G401 (cell line): ENCODE measurements around the gene LHX5. TPM values are rescaled to one million over a fixed set of nuclear protein-coding genes. Genes with fewer than 3 reads are reported as not detected.

Experiments used
- DNase-seq: peaks from one replicate; pipeline ENCODE4 v3.0.0-alpha.2; 2015; ENCODE audit warnings: low spot score
- in situ Hi-C: cut with HindIII; loops from 2 replicates; pipeline ENCODE4 v1.10.0; 2016; ENCODE audit warnings: low sequenced_read_pairs, mixed read lengths
- total RNA-seq: library from RNA; depleted of rRNA; stranded (reverse); fragments of >200 nt; shearing (Covaris generic); gene quantifications from 2 replicates; pipeline ENCODE4 v1.2.3, GENCODE V29; 2014; rRNA removed

The LHX5 gene
- total RNA-seq, 1 experiment from 2014 or later = not detected

DNA sequence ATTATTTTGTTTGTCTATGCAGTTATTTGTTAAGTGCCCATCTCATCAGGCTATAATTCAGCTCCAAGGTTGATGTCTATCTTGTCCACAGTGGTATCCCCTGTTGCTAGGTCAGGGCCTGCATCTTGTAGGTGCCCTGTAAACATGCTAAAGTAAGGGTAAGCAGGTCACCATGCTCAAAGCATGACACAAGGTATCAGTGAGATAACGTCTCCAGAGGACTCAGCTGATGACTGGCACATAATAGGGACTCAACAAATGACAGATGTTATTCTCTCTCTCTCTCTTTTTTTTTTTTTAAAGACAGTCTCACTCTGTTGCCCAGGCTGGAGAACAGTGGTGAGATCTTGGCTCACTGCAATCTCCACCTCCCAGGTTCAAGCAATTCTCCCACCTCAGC lies 47.2 kb downstream of the LHX5 start:
- in situ Hi-C loops = no loop called here

DNA sequence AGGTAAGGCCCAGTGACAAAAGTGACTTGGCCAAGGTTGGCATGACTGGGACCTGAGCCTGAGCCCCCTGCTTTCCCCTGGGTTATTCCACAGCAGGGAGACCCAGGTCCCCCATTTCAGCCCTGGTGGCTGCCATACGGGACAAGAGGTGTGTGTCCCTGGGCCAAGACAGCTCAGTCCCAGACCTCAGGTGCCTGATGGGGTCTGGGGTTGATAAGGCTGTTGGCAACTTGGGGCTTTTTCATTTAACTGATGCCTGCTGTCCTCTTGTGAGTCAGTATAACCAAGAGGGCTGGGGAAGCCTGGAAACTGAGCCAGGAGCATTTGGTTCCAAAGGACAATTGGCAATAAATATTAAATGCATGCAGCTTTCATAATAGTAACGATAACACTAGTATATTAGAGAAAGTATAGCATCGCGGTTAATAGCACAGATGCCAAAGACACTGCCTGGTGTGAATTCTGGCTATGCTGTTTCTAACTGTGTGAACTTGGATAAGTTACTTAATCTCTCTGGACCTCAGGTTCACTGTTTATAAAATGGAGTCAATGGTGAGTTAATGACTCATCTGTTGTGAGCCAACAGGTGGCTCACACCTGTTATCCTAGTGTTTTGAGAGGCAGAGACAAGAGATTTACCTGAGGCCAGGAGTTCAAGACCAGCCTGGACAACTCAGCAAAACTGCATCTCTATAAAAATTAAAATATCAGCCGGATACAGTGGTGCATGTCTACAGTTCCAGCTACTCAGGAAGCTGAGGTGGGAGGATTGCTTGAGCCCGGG lies 48.6 kb downstream of the LHX5 start:
- in situ Hi-C loops = no loop called here

More for the DNA sequence above, 47.2 kb downstream of the LHX5 start:
- DNase-seq = no peak

DNA sequence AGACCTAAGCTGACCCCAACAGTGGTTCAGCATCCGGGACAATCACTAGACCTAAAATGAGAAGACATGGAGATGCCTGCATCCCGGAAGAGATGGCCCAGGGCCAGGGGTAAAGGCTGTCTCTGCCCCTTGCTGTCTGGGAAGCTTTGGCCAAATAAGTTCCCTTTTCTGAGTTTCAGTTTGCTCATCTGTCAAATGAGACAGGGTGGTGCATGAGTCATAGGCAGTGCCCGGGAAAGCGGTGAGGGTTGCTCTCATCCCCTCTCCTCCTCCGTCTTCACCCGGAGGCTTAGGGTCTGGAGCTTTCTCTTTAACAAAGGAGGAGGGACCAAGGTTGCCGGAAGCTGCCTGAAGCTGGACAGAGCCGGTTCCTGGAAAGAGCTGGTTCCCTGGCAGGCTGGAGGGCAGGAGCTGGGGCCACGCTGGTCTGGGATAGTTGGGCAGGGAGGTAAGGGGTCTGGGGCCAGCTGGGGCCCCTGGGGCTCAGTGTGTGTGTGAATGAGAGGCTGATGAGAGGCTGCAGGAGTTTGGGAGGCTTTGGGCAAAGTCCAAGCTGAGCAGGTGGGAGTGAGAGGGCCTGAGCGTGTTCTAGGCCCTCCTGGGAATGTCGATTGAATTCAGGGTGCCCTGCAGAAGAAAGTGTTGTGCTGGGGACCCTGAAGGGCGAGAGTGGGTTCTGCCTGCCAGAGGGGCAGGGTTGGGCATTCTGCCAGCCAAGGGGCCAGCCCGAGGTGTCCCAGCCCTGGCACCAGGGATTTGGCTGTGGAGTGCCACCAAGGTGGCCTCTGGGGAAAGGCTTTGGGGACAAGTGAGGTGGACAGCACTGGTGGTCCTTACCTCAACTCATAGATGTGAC lies 49.4 kb downstream of the LHX5 start, which contains the start of gene SDSL:
Gene SDSL (plus strand): TSS at position 351 of the 856 bp plus-strand sequence. CDS start 5,603 bp downstream, outside the sequence.
- peak; percentile 25 for DNase-seq
- in situ Hi-C loops = no loop called here

More for the DNA sequence above, 48.6 kb downstream of the LHX5 start:
- DNase-seq = no peak

DNA sequence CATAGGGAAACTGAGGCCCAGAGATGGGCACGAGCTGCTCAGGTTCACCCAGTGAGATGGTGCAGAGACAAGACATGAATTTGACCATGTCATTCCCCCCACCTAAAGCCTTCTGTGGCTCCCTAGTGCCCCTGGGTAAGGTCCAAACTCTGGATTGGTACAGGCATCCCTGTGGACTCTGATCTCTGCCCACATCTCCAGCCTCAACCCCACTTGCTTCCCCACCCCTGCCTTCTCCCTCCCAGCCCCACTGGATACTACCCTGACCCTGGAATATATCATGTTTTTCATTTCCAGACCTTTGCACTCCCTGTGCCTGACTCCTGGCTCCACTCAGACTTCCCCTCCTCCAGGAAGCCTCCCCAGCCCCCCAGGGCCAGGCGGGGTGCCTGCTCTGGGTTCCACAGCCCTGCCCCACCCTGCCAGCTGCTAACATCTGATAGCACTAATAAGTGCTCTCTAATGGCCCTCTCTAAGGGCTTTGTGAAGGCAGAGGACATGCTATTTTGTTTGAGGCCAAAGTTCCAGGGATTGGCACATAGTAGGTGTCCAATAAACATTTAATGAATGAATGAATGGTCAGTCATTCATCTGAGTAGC lies 50.6 kb downstream of the LHX5 start:
- in situ Hi-C loops = no loop called here
- DNase-seq = no peak

DNA sequence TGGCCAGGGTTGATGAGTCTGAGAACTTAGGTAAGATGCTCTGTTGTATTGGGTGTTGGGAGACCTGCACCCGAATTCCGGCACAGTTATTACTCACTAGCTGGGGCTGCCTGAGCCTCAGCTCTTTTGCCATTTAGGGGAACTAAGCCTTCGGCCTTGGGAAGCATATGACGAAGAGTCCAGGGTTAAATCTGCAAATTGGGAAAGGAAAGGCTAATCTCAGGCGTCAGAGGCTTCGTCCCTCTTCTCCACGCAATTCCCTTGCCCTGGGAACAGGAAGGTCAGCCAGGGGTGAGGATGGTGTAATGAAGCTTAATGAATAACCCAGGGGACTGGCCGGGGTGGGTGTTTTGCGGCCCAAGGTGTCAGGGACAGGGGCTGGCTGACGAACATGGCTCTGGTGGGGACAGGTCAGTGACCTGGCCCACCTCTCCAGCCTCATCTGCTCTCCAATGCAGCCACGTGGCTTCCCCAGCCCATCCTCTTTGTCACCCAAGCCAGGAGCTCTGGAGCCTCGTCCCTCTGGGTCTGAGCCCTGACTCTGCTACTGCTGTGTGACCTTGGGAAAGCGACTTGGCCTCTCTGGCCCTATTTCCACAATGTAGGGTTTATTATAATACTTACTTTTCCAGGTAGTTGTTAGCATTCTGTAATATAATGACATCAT lies 53.3 kb downstream of the LHX5 start:
- in situ Hi-C loops = no loop called here
- DNase-seq = no peak

DNA sequence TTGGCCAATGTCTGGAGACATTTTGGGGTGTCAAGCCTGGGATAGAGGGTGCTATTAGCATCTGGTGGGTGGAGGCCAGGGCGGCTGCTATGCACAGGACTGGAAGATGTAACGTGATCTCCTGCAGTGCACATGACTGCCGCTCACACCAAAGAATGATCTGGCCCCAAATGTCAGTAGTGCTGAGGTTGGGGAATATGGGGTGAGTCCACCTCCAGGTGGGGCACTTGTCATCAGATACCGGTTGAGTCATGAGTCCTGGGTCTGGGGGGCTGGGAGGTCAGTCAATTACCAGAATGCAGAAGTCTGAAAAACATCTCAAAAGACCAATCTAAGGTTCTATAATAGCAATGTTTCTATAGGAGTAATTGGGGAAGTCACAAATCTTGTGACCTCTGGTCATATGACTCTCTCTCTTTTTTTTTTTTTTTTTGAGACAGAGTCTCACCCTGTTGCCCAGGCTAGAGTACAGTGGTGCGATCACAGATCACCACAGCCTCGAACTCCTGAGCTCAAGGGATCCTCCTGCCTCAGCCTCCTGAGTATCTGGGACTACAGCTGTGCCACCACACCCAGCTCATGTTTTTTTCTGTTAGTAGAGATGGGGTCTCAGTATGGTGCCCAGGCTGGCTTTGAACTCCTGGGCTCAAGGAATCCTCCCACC lies 55.4 kb downstream of the LHX5 start:
- no peak for DNase-seq
- in situ Hi-C loops = no loop called here

DNA sequence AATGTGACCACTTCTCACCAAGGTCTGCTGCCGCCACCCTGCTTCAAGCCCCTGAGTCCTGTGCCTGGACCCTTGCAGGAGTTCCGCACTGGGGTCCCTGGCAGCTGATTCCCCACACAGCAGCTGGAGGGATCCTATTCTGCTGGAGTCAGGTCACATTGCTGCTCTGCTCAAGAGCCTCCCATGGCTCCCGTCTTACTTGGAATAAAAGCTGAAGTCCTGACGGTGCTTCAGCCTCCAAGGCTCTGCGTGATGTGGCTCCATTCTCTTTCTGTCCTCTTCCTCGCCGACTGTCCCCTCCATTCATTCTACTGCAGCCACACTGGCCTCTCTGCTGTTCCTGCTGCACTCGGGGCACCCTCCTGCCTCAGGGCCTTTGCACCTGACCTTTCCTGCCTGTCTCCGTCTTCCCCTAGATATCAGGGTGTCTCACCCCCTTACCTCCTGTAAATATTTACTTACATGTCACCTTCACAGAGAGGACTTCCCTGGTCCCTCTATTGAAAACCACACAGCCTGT lies 57.1 kb downstream of the LHX5 start:
- in situ Hi-C loops = no loop called here
- no peak for DNase-seq

DNA sequence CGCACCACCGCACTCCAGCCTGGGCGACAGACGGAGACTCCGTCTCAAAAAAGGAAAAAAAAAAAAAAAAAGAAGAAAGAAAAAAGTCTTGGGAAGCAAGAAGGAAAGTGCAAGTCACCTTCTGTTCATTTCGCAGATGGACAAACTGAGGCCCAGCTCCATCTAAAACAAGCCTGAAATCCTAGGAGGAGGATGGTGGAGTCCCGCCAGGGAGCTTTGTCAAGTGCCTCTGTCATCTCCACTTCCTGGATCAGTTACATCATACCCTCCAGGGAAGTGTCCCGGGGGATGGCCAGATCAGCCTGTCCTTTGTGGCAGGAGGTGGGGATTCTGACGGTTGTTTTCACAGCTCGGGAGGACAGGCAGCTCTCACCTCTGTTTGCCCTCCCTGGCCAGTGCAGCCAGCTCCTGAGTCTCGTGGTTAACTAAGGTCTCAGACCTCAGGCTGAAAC lies 58.2 kb downstream of the LHX5 start:
- in situ Hi-C loops = no loop called here
- DNase-seq = no peak

Other genes with a start within 250 kb of the LHX5 start
- 8.2 and 19.2 TPM in 2 replicates for gene SLC8B1, start 136.8 kb downstream of the LHX5 start, total RNA-seq
- 15.4 and 16.3 TPM in 2 replicates for gene PLBD2, start 113.3 kb downstream of the LHX5 start, total RNA-seq
- gene SDS, start 68.0 kb downstream of the LHX5 start, total RNA-seq = 0.24 and 0.86 TPM in 2 replicates
- gene SDSL, start 49.5 kb downstream of the LHX5 start, total RNA-seq = 18.5 and 32.0 TPM in 2 replicates